Measurements from ENCODE around the gene DSCAM.

- TF ChIP-seq CTCF (IDR thresholded peaks at IDR 0.05) (no peak), EP300 (IDR thresholded peaks at IDR 0.05) (no peak)
Observed at GRCh38 chr21:40043866-40044265, 803.1 kb downstream of the DSCAM start.

All from gastroesophageal sphincter (tissue), 3 donors.